ENCODE measurements around the gene ABHD2. TPM values are rescaled to one million over a fixed set of nuclear protein-coding genes. Genes with fewer than 3 reads are reported as not detected.

Gene ABHD2
- total and polyA plus RNA-seq, 9 of the 15 experiments (the other 6 are each of a cell fraction or from before 2014, with no cell fraction given) = 16.9 to 99.8 (median 47.5) TPM

GRCh38 chr15:89125088-89125826 lies 37.0 kb downstream of the ABHD2 start:
- in situ Hi-C loops (cut with MboI) (loop anchor here (5.0 kb wide), 1 partner anchor 68 kb away; no protein-coding TSS in a partner anchor), intact Hi-C loops (cut with micrococcal nuclease) (no loop called here)
- ATAC-seq (no peak), DNase-seq (ENCODE audit: extremely low read depth in 1 of 4, low spot score in 3 of 4) (no peak), FAIRE-seq (no peak)
- no TSS peak for BruUV-seq (replicated peaks)
- ChIA-PET POLR2A (interaction anchor here (4.1 kb wide), 1 partner anchor 11 kb away, joined by 11 read pairs; no protein-coding TSS in a partner anchor), CTCF (ENCODE audit: low intra/inter-chr PET ratio) (no interaction called here)
- Histone ChIP-seq H3K79me2 (ENCODE audit: control insufficient read depth, insufficient read depth, low read length) (0 out of 3 replicates have a peak, but pooled peaks cover 2% of the 10 kb centered on the region), H3K27ac (ENCODE audit: extremely low read depth, low read depth, low read length) (no peak overlapping the region), H4K20me1 (replicated peaks; ENCODE audit: control insufficient read depth, insufficient read depth, low read length) (no peaks in the 10 kb centered on the region), H3K9me1 (ENCODE audit: control insufficient read depth, insufficient read depth, low read length) (no peaks in the 10 kb centered on the region), H3K4me3 (no peak overlapping the region), H2AFZ (ENCODE audit: low read depth, low read length) (no peak overlapping the region), H3K9ac (ENCODE audit: insufficient read depth in 1 of 2, low read depth in 2 of 2, low read length in 2 of 2) (no peak overlapping the region), H3K4me1 (replicated peaks in 1 of 2; ENCODE audit: control insufficient read depth in 2 of 2, insufficient read depth in 2 of 2, low read length in 2 of 2) (peaks cover 0 to 10% of the 10 kb centered on the region in 2 experiments; a peak in 1 of 5 replicates), H3K4me2 (ENCODE audit: insufficient read depth, low read length) (no peak overlapping the region), H3K9me3 (replicated peaks; ENCODE audit: control insufficient read depth, insufficient read depth, low read depth, low read length) (no peaks in the 10 kb centered on the region), H3K36me3 (ENCODE audit: control insufficient read depth, insufficient read depth, low read length) (peaks cover 86% of the 10 kb centered on the region), H3K27me3 (ENCODE audit: control insufficient read depth in 2 of 2, insufficient read depth in 2 of 2, low read length in 2 of 2) (no peaks in the 10 kb centered on the region)
- 91% methylated on average over 5 of the region's 5 CpGs for WGBS (ENCODE audit: insufficient coverage, low coverage, missing lambda C conversion rate)
- TF ChIP-seq USF2 (CRISPR knock-in tag; IDR thresholded peaks at IDR 0.05) (no peak), POU5F1 (IDR thresholded peaks at IDR 0.05; ENCODE audit: borderline replicate concordance, low read depth, low read length, partially characterized antibody) (no peak), TAL1 (IDR thresholded peaks at IDR 0.05) (no peak), ATF3 (IDR thresholded peaks at IDR 0.05) (no peak), ATF3 (CRISPR knock-in tag; conservative IDR thresholded peaks at IDR 0.05) (no peak), PHB (CRISPR knock-in tag; IDR thresholded peaks at IDR 0.05) (no peak), ZNF584 (CRISPR knock-in tag; IDR thresholded peaks at IDR 0.05; ENCODE audit: low read depth) (no peak), ZNF133 (CRISPR knock-in tag; IDR thresholded peaks at IDR 0.05) (no peak), FOXJ3 (CRISPR knock-in tag; IDR thresholded peaks at IDR 0.05) (no peak), ZKSCAN8 (CRISPR knock-in tag; IDR thresholded peaks at IDR 0.05) (no peak), MITF (IDR thresholded peaks at IDR 0.05) (no peak), U2AF2 (optimal IDR thresholded peaks at IDR 0.05; ENCODE audit: low read depth, low read length) (no peak), TGIF2 (CRISPR knock-in tag; IDR thresholded peaks at IDR 0.05) (no peak), CREB5 (CRISPR knock-in tag; IDR thresholded peaks at IDR 0.05) (no peak), IRF9 (tag; IDR thresholded peaks at IDR 0.05) (no peak), KDM2B (CRISPR knock-in tag; IDR thresholded peaks at IDR 0.05) (no peak)
